ENCODE results near the gene AKR1B1. TPM values are rescaled to one million over a fixed set of nuclear protein-coding genes. Genes with fewer than 3 reads are reported as not detected.

The AKR1B1 gene
- total RNA-seq, 1 donor from 2014 or later = 138 TPM

DNA sequence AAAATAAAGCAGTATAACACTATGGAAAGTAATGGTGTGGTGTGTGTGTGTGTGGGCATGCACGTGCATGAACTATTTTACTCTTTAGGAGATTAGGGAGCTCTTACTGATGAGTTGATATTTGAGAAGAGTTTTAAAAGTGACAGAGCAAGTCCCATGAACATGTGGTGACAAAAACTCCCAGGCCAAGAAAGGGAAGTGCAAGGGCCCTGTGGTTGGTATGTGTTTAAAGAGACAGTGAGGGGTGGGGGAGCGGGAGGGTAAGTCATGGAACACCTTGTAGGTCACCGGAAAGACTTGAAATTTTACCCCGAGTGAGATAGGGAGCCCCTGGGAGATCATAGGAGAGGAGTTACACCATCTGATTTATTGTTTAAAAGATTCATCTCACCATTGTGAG is 63.3 kb downstream of the AKR1B1 start:
- Mint-ChIP-seq H3K27ac (no peak overlapping the region), H3K4me1 (ENCODE audit: unreplicated experiment) (no peaks in the 10 kb centered on the region), H3K9me3 (no peaks in the 10 kb centered on the region), H3K27me3 (peaks cover 3% of the 10 kb centered on the region), H3K4me3 (no peak overlapping the region), H3K36me3 (no peaks in the 10 kb centered on the region)
- DNase-seq (ENCODE audit: extremely low spot score, unreplicated experiment) = no peak
- no peak for TF ChIP-seq CTCF (conservative IDR thresholded peaks at IDR 0.05)

DNA sequence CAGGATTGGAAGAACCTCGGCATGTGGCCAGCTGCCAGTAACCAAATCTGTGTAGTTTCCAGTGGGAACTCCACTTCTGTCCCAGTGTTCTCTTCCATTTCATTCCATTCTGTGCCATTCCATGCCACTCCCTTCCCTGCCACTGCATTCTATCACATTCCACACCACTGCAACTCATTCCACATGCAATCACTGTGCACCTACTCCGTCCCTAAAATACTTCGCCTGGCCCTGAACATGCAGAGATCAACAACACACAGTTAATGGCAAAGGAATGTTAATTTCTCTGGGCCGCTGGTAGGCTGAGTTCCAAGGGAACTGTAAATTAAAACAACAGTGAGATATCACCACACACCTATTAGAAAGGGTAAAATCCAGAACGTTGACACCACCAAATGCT is 64.8 kb downstream of the AKR1B1 start:
- Mint-ChIP-seq H3K9me3 (no peaks in the 10 kb centered on the region), H3K4me3 (no peak overlapping the region), H3K4me1 (ENCODE audit: unreplicated experiment) (no peaks in the 10 kb centered on the region), H3K27me3 (peaks cover under 1% of the 10 kb centered on the region), H3K36me3 (no peaks in the 10 kb centered on the region), H3K27ac (no peak overlapping the region)
- no peak for TF ChIP-seq CTCF (conservative IDR thresholded peaks at IDR 0.05)
- no peak for DNase-seq (ENCODE audit: extremely low spot score, unreplicated experiment)

Other genes with a start within 250 kb of the AKR1B1 start
- gene SLC35B4, start 142.2 kb downstream of the AKR1B1 start, total RNA-seq (ENCODE audit: low replicate concordance) = 9.3 and 25.9 TPM in 2 replicates
- gene AKR1B10, start 68.5 kb upstream of the AKR1B1 start, total RNA-seq (ENCODE audit: low replicate concordance) = 11.3 and 13.7 TPM in 2 replicates
- 0.63 and 1.0 TPM in 2 replicates for gene AKR1B15, start 90.0 kb upstream of the AKR1B1 start, total RNA-seq (ENCODE audit: low replicate concordance)
- 19.6 and 24.3 TPM in 2 replicates for gene BPGM, start 187.8 kb upstream of the AKR1B1 start, total RNA-seq (ENCODE audit: low replicate concordance)

Measured in type B pancreatic cell (in vitro differentiated cells).